HepG2 (cell line): ENCODE measurements around the gene SGF29. TPM values are rescaled to one million over a fixed set of nuclear protein-coding genes. Genes with fewer than 3 reads are reported as not detected.

Experiments
- AHR ChIP-seq: IDR thresholded peaks from 2 replicates; pipeline ENCODE4 v1.6.1; 2018; ENCODE audit warnings: missing genetic modification reagents, missing compliant biosample characterization
- AKAP8 ChIP-seq: sonication (generic); formaldehyde crosslinking; IDR thresholded peaks from 2 replicates; pipeline ENCODE4 v1.5.1; 2020; ENCODE audit warnings: mild to moderate bottlenecking, missing genetic modification reagents
- BCLAF1 ChIP-seq: fragments of 450-650 bp; IDR thresholded peaks from 2 replicates; pipeline ENCODE4 v1.6.1; 2017; ENCODE audit warnings: mild to moderate bottlenecking
- CHD2 ChIP-seq: IDR thresholded peaks from 2 replicates; pipeline ENCODE4 v1.6.1; 2011; ENCODE audit warnings: low read depth, low read length, improper control_type of control experiment
- ELF1 ChIP-seq: sonication (generic); formaldehyde crosslinking; IDR thresholded peaks from 2 replicates; pipeline ENCODE4 v1.4.0; 2020; ENCODE audit warnings: missing genetic modification reagents
- HCFC1 ChIP-seq: fragments of 150-350 bp; IDR thresholded peaks from 2 replicates; pipeline ENCODE4 v1.6.1; 2014; ENCODE audit warnings: low read depth, low read length
- PHB2 ChIP-seq: fragments of 450-650 bp; IDR thresholded peaks from 2 replicates; pipeline ENCODE4 v1.6.1; 2018; ENCODE audit not compliant: partially characterized antibody
- PHF21A ChIP-seq: sonication (generic); formaldehyde crosslinking; IDR thresholded peaks from 2 replicates; pipeline ENCODE4 v1.5.0; 2020; ENCODE audit warnings: mild to moderate bottlenecking, missing genetic modification reagents
- SALL2 ChIP-seq: sonication (generic); formaldehyde crosslinking; IDR thresholded peaks from 2 replicates; pipeline ENCODE4 v1.8.1; 2023; ENCODE audit warnings: mild to moderate bottlenecking, missing genetic modification reagents, inconsistent platforms
- SCMH1 ChIP-seq: sonication (generic); formaldehyde crosslinking; IDR thresholded peaks from 2 replicates; pipeline ENCODE4 v1.9.0; 2021; ENCODE audit warnings: missing genetic modification reagents, mild to moderate bottlenecking, borderline replicate concordance
- TFDP1 ChIP-seq: IDR thresholded peaks from 2 replicates; pipeline ENCODE4 v1.6.1; 2016; ENCODE audit warnings: missing compliant biosample characterization, missing genetic modification reagents, borderline replicate concordance
- ZBTB37 ChIP-seq: sonication (generic); formaldehyde crosslinking; IDR thresholded peaks from 2 replicates; pipeline ENCODE4 v1.4.0; 2020; ENCODE audit warnings: mild to moderate bottlenecking, missing genetic modification reagents
- ZBTB44 ChIP-seq: sonication (generic); formaldehyde crosslinking; IDR thresholded peaks from 2 replicates; pipeline ENCODE4 v1.4.0; 2020; ENCODE audit warnings: missing genetic modification reagents
- ZNF17 ChIP-seq: sonication (generic); formaldehyde crosslinking; IDR thresholded peaks from 2 replicates; pipeline ENCODE4 v1.5.0; 2020; ENCODE audit warnings: mild to moderate bottlenecking, missing genetic modification reagents
- ZNF296 ChIP-seq: sonication (generic); formaldehyde crosslinking; conservative IDR thresholded peaks from 2 replicates; pipeline ENCODE4 v1.5.0; 2020; ENCODE audit warnings: mild to moderate bottlenecking, missing genetic modification reagents
- ZNF460 ChIP-seq: sonication (generic); formaldehyde crosslinking; IDR thresholded peaks from 2 replicates; pipeline ENCODE4 v1.5.1; 2020; ENCODE audit warnings: missing genetic modification reagents, mild to moderate bottlenecking, borderline replicate concordance
- ZNF562 ChIP-seq: sonication (generic); formaldehyde crosslinking; IDR thresholded peaks from 2 replicates; pipeline ENCODE4 v1.8.0; 2022; ENCODE audit warnings: missing genetic modification reagents, borderline replicate concordance
- ZNF777 ChIP-seq: sonication (generic); formaldehyde crosslinking; IDR thresholded peaks from 2 replicates; pipeline ENCODE4 v1.4.0; 2020; ENCODE audit warnings: missing genetic modification reagents
- polyA plus RNA-seq, 8 experiments: library from polyadenylated mRNA; depleted of rRNA in 3 of 8; stranded (reverse) in 7 of 8; unstranded in 1 of 8; fragments of >200 nt; fragmentation: Illumina TruSeq in 4 of 8; extraction: Trizol in 4 of 8; gene quantifications; 2 replicates each; pipeline versions ENCODE4 v1.2.1 to v1.2.3, GENCODE V29; 2011 to 2016; ENCODE audit warnings: low read depth in 4 of 8, missing spikeins in 1 of 8, mixed read lengths in 1 of 8; ENCODE audit not compliant: insufficient read depth in 1 of 8
- total RNA-seq, 5 experiments: library from RNA; depleted of rRNA; stranded (reverse); fragments of >200 nt; fragmentation: Illumina TruSeq; extraction: Trizol; gene quantifications; 2 replicates each; pipeline ENCODE4 v1.2.3, GENCODE V29; 2016; ENCODE audit warnings: low read depth in 1 of 5
- TF ChIP-seq, protein P1 (sequence below): sonication (generic); formaldehyde crosslinking; conservative IDR thresholded peaks from 2 replicates; pipeline ENCODE4 v1.4.0; 2020; ENCODE audit warnings: missing genetic modification reagents
- TF ChIP-seq, protein P2 (sequence below): IDR thresholded peaks from 2 replicates; pipeline ENCODE4 v1.6.1; 2012; ENCODE audit warnings: inconsistent platforms

SGF29 gene
- total and polyA plus RNA-seq, 2 of the 13 experiments (the other 11 are each of a cell fraction or from before 2014, with no cell fraction given): 5.0 to 29.4 TPM

DNA sequence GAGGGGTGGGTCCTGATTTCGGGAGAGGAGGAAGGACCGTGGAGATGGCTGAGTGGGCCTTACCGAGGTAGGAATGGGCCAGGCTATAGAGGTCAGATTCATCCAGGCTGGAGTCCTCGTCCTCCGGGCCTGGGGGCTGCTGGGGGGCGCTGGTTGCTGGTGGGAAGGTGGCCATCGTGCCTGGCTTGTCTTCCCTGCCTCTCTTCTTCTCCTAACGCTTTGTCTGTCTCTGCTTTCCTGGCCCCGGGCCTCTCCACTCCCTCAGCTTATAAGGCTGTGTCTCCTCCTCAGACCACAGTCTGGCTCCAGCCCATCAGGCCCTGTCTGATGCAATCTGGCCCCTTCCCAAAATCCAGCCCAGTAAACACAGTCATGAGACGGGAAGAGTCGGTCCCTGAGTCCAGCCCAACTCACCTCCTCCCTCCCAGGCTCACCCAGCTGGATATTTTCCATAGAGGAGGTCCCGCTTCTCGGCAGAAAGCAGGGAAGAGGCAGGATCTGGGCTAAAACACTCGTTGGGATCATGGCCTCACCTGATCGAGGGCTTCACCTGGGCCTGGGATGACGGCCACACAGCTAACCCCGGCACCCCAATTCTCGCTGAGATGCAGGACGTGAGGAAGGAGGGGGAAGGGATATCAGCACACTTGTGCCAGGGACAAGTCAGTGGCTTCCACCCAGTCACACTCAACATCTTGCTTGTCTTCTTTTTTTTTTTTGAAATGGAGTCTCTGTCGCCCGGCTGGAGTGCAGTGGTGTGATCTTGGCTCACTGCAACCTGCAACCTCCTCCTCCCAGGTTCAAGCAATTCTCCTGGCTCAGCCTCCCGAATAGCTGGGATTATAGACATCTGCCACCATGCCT is 14.8 kb upstream of the SGF29 start, which contains the start of gene NUPR1 (continued):
- TF ChIP-seq, protein P1, sequence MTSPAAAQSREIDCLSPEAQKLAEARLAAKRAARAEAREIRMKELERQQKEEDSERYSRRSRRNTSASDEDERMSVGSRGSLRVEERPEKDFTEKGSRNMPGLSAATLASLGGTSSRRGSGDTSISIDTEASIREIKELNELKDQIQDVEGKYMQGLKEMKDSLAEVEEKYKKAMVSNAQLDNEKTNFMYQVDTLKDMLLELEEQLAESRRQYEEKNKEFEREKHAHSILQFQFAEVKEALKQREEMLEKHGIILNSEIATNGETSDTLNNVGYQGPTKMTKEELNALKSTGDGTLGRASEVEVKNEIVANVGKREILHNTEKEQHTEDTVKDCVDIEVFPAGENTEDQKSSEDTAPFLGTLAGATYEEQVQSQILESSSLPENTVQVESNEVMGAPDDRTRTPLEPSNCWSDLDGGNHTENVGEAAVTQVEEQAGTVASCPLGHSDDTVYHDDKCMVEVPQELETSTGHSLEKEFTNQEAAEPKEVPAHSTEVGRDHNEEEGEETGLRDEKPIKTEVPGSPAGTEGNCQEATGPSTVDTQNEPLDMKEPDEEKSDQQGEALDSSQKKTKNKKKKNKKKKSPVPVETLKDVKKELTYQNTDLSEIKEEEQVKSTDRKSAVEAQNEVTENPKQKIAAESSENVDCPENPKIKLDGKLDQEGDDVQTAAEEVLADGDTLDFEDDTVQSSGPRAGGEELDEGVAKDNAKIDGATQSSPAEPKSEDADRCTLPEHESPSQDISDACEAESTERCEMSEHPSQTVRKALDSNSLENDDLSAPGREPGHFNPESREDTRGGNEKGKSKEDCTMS (CRISPR knock-in tag): no peak
- TF ChIP-seq TFDP1: peak; percentile 35; the same call in 1 of the 2 replicates
- no peak for TF ChIP-seq ZNF562
- no peak for TF ChIP-seq BCLAF1
- TF ChIP-seq AKAP8 (CRISPR knock-in tag): peak; percentile 38; the same call in 1 of the 2 replicates
- TF ChIP-seq CHD2: no peak
- TF ChIP-seq PHB2: no peak
- TF ChIP-seq PHF21A (CRISPR knock-in tag): peak; percentile 46; the same call in 1 of the 2 replicates
- TF ChIP-seq ZNF460 (CRISPR knock-in tag): no peak
- no peak for TF ChIP-seq ZNF17 (CRISPR knock-in tag)
- no peak for TF ChIP-seq HCFC1
- peak; percentile 93 for TF ChIP-seq SALL2 (CRISPR knock-in tag)
- TF ChIP-seq ZBTB37 (CRISPR knock-in tag): no peak
- TF ChIP-seq ZNF296 (CRISPR knock-in tag): no peak
- no peak for TF ChIP-seq SCMH1
- 0 out of 2 replicates have a peak, but pooled peaks have one; percentile 34 for TF ChIP-seq ELF1 (CRISPR knock-in tag)
- no peak for TF ChIP-seq ZBTB44 (CRISPR knock-in tag)
- TF ChIP-seq AHR: 0 out of 2 replicates have a peak, but pooled peaks have one; percentile 27
- no peak; the same call in 1 of the 2 replicates for TF ChIP-seq ZNF777 (CRISPR knock-in tag)
- TF ChIP-seq, protein P2, sequence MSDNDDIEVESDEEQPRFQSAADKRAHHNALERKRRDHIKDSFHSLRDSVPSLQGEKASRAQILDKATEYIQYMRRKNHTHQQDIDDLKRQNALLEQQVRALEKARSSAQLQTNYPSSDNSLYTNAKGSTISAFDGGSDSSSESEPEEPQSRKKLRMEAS: peak; percentile 60; the same call in 1 of the 2 replicates
